NCI-H1694 (cell line): ENCODE data around the gene TRAPPC2.

Experiments used
- DNase-seq: peaks from one replicate; lab custom pipeline; 2025; lab: John Stamatoyannopoulos, UW

The TRAPPC2 gene

DNA sequence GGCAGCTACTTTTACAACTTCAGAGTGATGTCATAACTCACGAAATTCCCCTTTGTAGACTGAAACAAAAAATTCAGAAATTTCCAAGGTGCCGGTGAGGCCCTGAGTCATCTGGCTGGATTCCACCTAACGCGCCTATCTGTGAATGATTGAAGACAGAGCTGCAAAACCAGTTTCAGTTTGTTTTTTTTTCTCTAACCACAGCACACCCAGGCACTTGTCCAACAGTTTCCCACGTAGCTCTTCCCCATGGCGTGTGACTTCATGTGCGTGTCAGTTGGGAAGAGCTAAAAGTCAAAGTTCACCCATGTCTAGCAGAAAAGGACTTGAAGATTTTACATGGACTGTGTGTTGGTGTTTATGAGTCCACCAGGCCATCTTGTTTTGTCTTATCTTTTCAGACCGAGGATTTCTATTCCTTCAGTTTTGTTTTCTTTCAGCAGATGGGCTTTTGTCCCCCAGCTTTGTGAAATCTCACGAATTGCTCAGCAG, 65.1 kb downstream of the TRAPPC2 start:
- DNase-seq = no peak

DNA sequence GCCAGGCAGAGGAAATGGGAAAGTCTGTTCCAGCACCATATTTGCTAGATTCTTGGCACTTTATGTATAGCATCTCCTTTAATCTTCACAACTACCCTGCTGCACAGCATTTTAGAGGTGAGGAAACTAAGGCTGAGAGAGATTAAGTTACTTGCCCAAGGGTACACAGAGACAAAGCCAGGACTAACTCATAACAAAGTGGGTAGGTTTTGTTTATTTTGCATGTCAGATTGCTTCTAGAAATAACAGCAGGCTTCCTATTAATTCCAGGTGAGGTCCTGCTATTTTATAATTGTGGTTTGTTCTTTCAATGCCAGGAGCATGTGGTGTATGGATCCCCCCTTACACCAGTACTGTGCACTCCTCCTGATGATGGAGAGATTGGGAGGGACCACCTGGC, 66.5 kb downstream of the TRAPPC2 start:
- DNase-seq = no peak

DNA sequence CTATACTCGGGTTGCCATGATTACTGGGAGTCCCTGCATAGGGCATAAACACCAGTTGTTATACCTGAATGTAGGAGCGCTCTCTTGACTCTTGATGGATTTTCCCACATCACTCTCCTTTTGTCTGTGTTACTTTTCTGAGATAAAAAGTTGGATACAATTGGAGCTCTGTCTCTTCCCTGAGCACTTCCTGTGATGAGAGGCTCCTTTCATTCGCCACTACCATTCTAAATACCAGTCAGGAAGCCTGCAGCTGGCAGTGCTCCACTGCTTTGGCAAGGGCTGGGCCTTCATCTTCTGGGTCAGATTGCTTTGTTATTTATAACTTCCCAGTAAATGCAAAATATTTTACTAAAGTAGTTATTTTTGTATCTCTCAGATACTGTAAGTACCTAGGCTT, 67.6 kb downstream of the TRAPPC2 start:
- DNase-seq = no peak

DNA sequence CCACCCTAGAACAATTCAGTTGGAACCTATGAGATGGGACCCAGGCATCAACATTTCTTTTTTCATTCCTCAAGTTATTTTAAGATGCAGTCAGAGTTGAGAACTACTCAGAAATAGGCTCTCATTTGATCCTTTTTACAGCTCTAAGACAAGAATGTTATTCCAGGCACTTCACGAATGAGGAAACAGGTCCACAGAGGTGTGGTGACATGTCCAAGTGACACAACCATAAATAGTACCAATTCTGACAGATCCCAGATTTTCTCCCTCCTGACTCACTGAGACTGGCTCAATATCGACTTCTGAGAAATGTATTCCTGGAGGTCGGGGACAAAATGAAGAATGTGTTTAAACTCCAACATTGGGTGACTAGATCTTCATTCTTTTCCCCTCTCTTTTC, 70.4 kb downstream of the TRAPPC2 start:
- no peak for DNase-seq

DNA sequence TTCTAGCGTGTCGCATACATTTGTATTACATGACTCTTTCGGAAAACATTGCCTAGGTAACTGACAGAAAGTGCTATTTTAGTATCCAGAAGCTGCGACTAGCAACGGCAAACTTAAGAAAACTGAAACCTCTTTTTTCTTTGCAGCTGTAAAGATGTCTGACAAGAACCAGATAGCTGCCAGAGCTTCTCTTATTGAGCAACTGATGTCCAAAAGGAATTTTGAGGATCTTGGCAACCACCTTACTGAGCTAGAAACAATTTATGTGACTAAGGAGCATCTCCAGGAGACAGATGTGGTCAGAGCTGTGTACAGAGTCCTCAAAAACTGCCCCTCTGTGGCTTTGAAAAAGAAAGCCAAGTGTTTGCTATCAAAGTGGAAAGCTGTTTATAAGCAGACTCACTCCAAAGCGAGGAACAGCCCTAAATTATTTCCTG, 72.0 kb downstream of the TRAPPC2 start:
- no peak for DNase-seq
